AG09309 (cell line): ENCODE data around the gene EPG5.
A peak's percentile ranks its signal among the peaks of the same experiment; 100 is the strongest.

Source experiments
- DNase-seq: peaks from one replicate; pipeline ENCODE4 v3.0.0-alpha.2; 2010; ENCODE audit warnings: low read depth
- H3K4me3 ChIP-seq: 2 replicates; pipeline ENCODE4 v1.5.1; 2011; ENCODE audit warnings: mild to moderate bottlenecking, low read depth, low read length, moderate library complexity; ENCODE audit not compliant: control insufficient read depth
- CTCF ChIP-seq: IDR thresholded peaks from 2 replicates; pipeline ENCODE4 v1.5.1; 2011; ENCODE audit warnings: mild to moderate bottlenecking, low read depth, low read length, inconsistent platforms; ENCODE audit not compliant: insufficient read depth, control insufficient read depth; ENCODE audit errors: missing control alignments

The EPG5 gene

DNA sequence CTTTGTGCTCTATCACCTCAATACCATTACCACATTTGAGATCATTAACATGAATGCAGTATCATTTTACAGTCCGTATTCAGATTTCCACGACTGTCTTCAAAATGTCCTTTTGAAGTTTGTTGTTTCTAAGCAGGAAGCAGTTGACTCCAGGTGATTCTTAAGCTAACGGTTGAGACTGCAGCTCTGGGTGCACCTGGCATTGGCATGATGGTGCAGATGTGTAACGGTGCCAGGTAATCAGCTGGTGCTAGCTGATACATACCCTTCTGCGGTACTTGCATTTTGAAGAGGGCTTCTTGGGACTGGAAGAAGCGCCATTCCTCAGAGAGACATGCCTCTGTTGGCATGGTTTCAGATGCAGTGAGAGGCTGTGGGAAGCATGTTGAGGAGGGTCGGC lies 122.2 kb downstream of the EPG5 start:
- DNase-seq, result no peak
- no peak overlapping the region for H3K4me3 ChIP-seq
- TF ChIP-seq CTCF, result no peak

DNA sequence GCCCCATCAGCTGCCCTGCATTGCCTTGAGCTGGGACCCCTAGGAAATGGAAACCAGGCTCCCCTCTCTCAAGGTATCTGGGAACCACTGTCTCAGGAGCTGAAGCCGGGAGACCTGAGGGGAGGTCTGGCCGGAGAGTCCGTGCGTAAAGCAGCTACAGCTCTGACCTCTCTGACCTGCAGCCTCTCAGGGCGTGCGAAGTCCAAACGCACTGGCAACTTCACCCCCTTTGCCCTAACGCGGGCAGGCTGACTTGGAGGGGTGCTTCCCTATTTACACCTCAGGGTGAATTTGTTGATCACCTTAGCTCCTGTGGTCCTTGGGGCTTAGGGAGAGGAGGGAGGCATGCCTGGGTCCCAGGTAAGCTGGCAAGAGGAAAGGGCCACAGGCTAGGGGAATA lies 124.1 kb downstream of the EPG5 start:
- no peak overlapping the region for H3K4me3 ChIP-seq
- no peak for DNase-seq
- no peak for TF ChIP-seq CTCF

GRCh38 chr18:45841765-45842442 lies 125.2 kb downstream of the EPG5 start:
- no peak for DNase-seq
- no peak overlapping the region for H3K4me3 ChIP-seq
- no peak for TF ChIP-seq CTCF

DNA sequence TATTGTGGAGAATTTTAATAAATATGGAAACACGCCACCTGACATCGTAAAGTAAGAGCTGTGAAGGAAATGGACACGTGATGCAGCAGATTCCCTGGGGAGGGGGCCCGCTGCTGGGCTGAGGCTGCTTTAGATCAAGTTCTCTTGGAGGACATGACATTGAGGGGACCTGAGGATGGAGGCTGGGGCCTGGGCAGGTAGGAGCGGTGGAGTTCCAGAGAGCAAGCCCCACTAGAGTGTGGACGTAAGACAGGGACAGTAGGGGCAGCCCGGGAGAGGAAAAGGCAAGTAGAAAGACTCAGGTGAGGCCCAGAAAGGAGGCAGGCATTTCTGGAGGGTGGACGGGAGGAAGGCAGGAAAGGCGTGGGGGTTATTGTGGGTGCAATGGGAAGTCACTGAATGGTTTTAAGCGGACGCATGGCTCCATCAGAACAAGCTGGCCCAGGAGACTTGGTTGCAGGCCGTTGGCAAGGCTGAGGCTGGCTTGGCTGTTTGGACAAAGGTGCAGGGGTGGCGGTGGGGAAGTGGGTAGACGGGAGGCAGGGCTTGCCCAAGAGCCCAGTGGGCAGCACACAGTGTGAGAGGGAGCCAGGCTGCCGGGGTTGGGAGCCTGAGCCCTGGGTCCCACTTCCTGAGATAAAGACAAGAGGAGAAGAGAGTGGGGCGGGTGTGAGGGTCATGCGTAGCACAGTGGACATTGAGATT lies 125.9 kb downstream of the EPG5 start:
- TF ChIP-seq CTCF, result no peak
- no peak overlapping the region for H3K4me3 ChIP-seq

DNA sequence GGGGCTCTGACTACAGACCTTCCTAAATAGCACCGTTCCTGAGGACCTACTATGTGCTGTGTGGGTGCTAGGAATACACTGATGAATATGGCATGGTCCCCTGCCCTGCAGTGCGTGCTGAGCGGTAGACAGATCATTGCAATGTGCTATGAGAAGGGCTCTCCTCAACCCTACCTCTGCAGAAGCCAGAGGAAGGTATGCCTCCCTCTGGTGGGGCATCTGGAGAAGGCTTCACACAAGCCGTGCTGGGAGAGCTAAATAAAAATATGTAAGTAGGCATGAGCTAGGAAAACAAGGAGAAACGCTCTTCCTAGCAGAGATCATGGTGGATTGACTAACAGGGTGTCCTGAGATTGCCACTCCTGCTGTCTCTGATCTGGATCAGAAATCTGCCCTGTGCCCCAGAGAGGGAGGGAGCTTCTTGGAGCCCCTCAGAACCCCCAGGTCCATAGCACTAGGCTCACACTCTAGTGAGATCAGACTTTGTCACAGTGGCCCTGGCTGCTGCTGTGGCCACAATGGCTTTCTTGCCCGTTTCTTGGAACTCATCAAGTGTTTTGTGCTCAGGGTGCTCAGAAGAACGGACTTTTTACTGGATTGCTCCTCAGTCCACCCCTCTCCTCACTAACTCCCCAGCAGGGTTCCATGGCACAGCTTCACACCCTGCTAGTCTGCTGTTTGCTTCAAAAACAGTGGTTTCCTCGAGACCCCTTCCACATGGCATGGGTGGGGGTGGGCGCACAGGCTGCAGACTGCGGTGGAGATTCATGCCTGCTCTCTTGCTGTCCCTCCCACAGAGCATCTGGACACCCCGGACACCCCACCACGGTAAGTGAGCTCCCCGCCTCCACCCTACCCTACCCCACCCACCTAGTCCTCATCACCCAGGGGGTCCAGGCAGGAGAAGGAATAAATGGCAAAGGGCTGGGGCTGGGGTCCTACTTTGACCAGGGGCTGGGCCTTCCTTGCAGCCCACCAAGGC lies 127.4 kb downstream of the EPG5 start:
- peak; percentile 57 for DNase-seq
- H3K4me3 ChIP-seq, result no peak overlapping the region
- peak; percentile 90 for TF ChIP-seq CTCF

More for the DNA sequence above, 125.9 kb downstream of the EPG5 start:
- no peak for DNase-seq

GRCh38 chr18:45838302-45839070 lies 128.6 kb downstream of the EPG5 start:
- H3K4me3 ChIP-seq, result no peak overlapping the region
- TF ChIP-seq CTCF, result no peak
- no peak for DNase-seq
